Dendritic cell treated with granulocyte-macrophage colony-stimulating factor and Interleukin-4, amounts not matched to agents 40 ng/mL and 50 ng/mL, for 4 days (primary cell): ENCODE data around the gene CPE.
A peak's percentile ranks its signal among the peaks of the same experiment; 100 is the strongest.

Experiments
- H3K27ac Mint-ChIP-seq: one replicate; pipeline ENCODE4 v1.8.0; 2022; ENCODE audit warnings: mild to moderate bottlenecking, mixed read lengths
- H3K27me3 Mint-ChIP-seq: one replicate; pipeline ENCODE4 v1.8.0; 2022; ENCODE audit warnings: mild to moderate bottlenecking, mixed read lengths
- H3K36me3 Mint-ChIP-seq: one replicate; pipeline ENCODE4 v1.8.0; 2022; ENCODE audit warnings: low read depth, mixed read lengths
- H3K4me1 Mint-ChIP-seq: one replicate; pipeline ENCODE4 v1.8.0; 2022; ENCODE audit warnings: low read depth, mixed read lengths
- H3K4me3 Mint-ChIP-seq: one replicate; pipeline ENCODE4 v1.8.0; 2022; ENCODE audit warnings: mild to moderate bottlenecking, moderate library complexity, mixed read lengths
- H3K9me3 Mint-ChIP-seq: one replicate; pipeline ENCODE4 v1.8.0; 2022; ENCODE audit warnings: mixed read lengths
- intact Hi-C: fragments of 100-400 bp; cut with micrococcal nuclease; formaldehyde crosslinking; loops from one replicate; pipeline ENCODE4 v1.15.0; 2022

CPE gene

GRCh38 chr4:165379678-165380064, 863 bp downstream of the CPE start:
- no peak overlapping the region for H3K27ac Mint-ChIP-seq
- H3K4me3 Mint-ChIP-seq: peak overlapping the region; percentile 4
- intact Hi-C loops: no loop called here
- H3K9me3 Mint-ChIP-seq: peaks cover 3% of the 10 kb centered on the region
- peaks cover 6% of the 10 kb centered on the region for H3K4me1 Mint-ChIP-seq
- H3K27me3 Mint-ChIP-seq: peaks cover 39% of the 10 kb centered on the region
- no peaks in the 10 kb centered on the region for H3K36me3 Mint-ChIP-seq

GRCh38 chr4:165380805-165381204, 2.0 kb downstream of the CPE start:
- H3K27ac Mint-ChIP-seq: no peak overlapping the region
- H3K4me1 Mint-ChIP-seq: peaks cover 6% of the 10 kb centered on the region
- peaks cover 36% of the 10 kb centered on the region for H3K27me3 Mint-ChIP-seq
- no peak overlapping the region for H3K4me3 Mint-ChIP-seq
- intact Hi-C loops: no loop called here
- H3K9me3 Mint-ChIP-seq: no peaks in the 10 kb centered on the region
- no peaks in the 10 kb centered on the region for H3K36me3 Mint-ChIP-seq

- no peak overlapping the region for H3K27ac Mint-ChIP-seq
- no peak overlapping the region for H3K4me3 Mint-ChIP-seq
- H3K27me3 Mint-ChIP-seq: peaks cover 33% of the 10 kb centered on the region
- H3K4me1 Mint-ChIP-seq: peaks cover 6% of the 10 kb centered on the region
- intact Hi-C loops: no loop called here
- no peaks in the 10 kb centered on the region for H3K36me3 Mint-ChIP-seq
- H3K9me3 Mint-ChIP-seq: no peaks in the 10 kb centered on the region
These were observed 3.1 kb downstream of the CPE start for GRCh38 chr4:165381821-165382373.

GRCh38 chr4:165382640-165383039, 3.8 kb downstream of the CPE start:
- no peak overlapping the region for H3K4me3 Mint-ChIP-seq
- no peak overlapping the region for H3K27ac Mint-ChIP-seq
- no peaks in the 10 kb centered on the region for H3K36me3 Mint-ChIP-seq
- intact Hi-C loops: no loop called here
- H3K4me1 Mint-ChIP-seq: peaks cover 6% of the 10 kb centered on the region
- H3K27me3 Mint-ChIP-seq: peaks cover 32% of the 10 kb centered on the region
- no peaks in the 10 kb centered on the region for H3K9me3 Mint-ChIP-seq

GRCh38 chr4:165383591-165384073, 4.8 kb downstream of the CPE start:
- intact Hi-C loops: no loop called here
- Mint-ChIP-seq H3K27me3 (peaks cover 23% of the 10 kb centered on the region), H3K4me3 (no peak overlapping the region), H3K9me3 (no peaks in the 10 kb centered on the region), H3K4me1 (peaks cover 4% of the 10 kb centered on the region), H3K27ac (no peak overlapping the region), H3K36me3 (no peaks in the 10 kb centered on the region)

- intact Hi-C loops: no loop called here
- H3K4me1 Mint-ChIP-seq: no peaks in the 10 kb centered on the region
- no peaks in the 10 kb centered on the region for H3K36me3 Mint-ChIP-seq
- H3K27ac Mint-ChIP-seq: no peak overlapping the region
- peaks cover 19% of the 10 kb centered on the region for H3K27me3 Mint-ChIP-seq
- no peak overlapping the region for H3K4me3 Mint-ChIP-seq
- H3K9me3 Mint-ChIP-seq: no peaks in the 10 kb centered on the region
These were observed 5.4 kb downstream of the CPE start for GRCh38 chr4:165384186-165384585.

- H3K27me3 Mint-ChIP-seq: peaks cover 15% of the 10 kb centered on the region
- intact Hi-C loops: no loop called here
- no peaks in the 10 kb centered on the region for H3K4me1 Mint-ChIP-seq
- H3K9me3 Mint-ChIP-seq: no peaks in the 10 kb centered on the region
- no peak overlapping the region for H3K4me3 Mint-ChIP-seq
- no peak overlapping the region for H3K27ac Mint-ChIP-seq
- no peaks in the 10 kb centered on the region for H3K36me3 Mint-ChIP-seq
These were observed 5.8 kb downstream of the CPE start for GRCh38 chr4:165384598-165384997.

- H3K4me1 Mint-ChIP-seq: no peaks in the 10 kb centered on the region
- no peak overlapping the region for H3K27ac Mint-ChIP-seq
- no peaks in the 10 kb centered on the region for H3K9me3 Mint-ChIP-seq
- intact Hi-C loops: no loop called here
- no peak overlapping the region for H3K4me3 Mint-ChIP-seq
- H3K36me3 Mint-ChIP-seq: no peaks in the 10 kb centered on the region
- H3K27me3 Mint-ChIP-seq: peaks cover 10% of the 10 kb centered on the region
These were observed 6.3 kb downstream of the CPE start for GRCh38 chr4:165385126-165385525.

- Mint-ChIP-seq H3K9me3 (no peaks in the 10 kb centered on the region), H3K36me3 (no peaks in the 10 kb centered on the region), H3K27ac (no peak overlapping the region), H3K4me3 (no peak overlapping the region), H3K4me1 (no peaks in the 10 kb centered on the region), H3K27me3 (peaks cover 10% of the 10 kb centered on the region)
- intact Hi-C loops: no loop called here
These were observed 7.5 kb downstream of the CPE start for GRCh38 chr4:165386328-165386727.

GRCh38 chr4:165388756-165389155, 9.9 kb downstream of the CPE start:
- peaks cover 6% of the 10 kb centered on the region for H3K27me3 Mint-ChIP-seq
- no peak overlapping the region for H3K27ac Mint-ChIP-seq
- no peaks in the 10 kb centered on the region for H3K36me3 Mint-ChIP-seq
- intact Hi-C loops: no loop called here
- H3K4me3 Mint-ChIP-seq: no peak overlapping the region
- no peaks in the 10 kb centered on the region for H3K4me1 Mint-ChIP-seq
- H3K9me3 Mint-ChIP-seq: no peaks in the 10 kb centered on the region

GRCh38 chr4:165393051-165393450, 14.2 kb downstream of the CPE start:
- H3K4me3 Mint-ChIP-seq: no peak overlapping the region
- H3K9me3 Mint-ChIP-seq: no peaks in the 10 kb centered on the region
- H3K36me3 Mint-ChIP-seq: no peaks in the 10 kb centered on the region
- H3K27me3 Mint-ChIP-seq: peaks cover 3% of the 10 kb centered on the region
- no peaks in the 10 kb centered on the region for H3K4me1 Mint-ChIP-seq
- H3K27ac Mint-ChIP-seq: no peak overlapping the region
- intact Hi-C loops: no loop called here

- Mint-ChIP-seq H3K36me3 (no peaks in the 10 kb centered on the region), H3K9me3 (no peaks in the 10 kb centered on the region), H3K4me1 (no peaks in the 10 kb centered on the region), H3K27ac (no peak overlapping the region), H3K27me3 (peaks cover 3% of the 10 kb centered on the region), H3K4me3 (no peak overlapping the region)
- intact Hi-C loops: no loop called here
These were observed 14.9 kb downstream of the CPE start for GRCh38 chr4:165393704-165394103.

GRCh38 chr4:165394275-165394674, 15.5 kb downstream of the CPE start:
- no peaks in the 10 kb centered on the region for H3K36me3 Mint-ChIP-seq
- H3K27ac Mint-ChIP-seq: no peak overlapping the region
- H3K4me3 Mint-ChIP-seq: no peak overlapping the region
- H3K4me1 Mint-ChIP-seq: no peaks in the 10 kb centered on the region
- H3K27me3 Mint-ChIP-seq: peaks cover 3% of the 10 kb centered on the region
- intact Hi-C loops: no loop called here
- no peaks in the 10 kb centered on the region for H3K9me3 Mint-ChIP-seq

GRCh38 chr4:165398570-165398969, 19.8 kb downstream of the CPE start:
- Mint-ChIP-seq H3K9me3 (no peaks in the 10 kb centered on the region), H3K27ac (no peak overlapping the region), H3K4me1 (no peaks in the 10 kb centered on the region), H3K27me3 (peaks cover 4% of the 10 kb centered on the region), H3K36me3 (no peaks in the 10 kb centered on the region), H3K4me3 (no peak overlapping the region)
- intact Hi-C loops: no loop called here

GRCh38 chr4:165402375-165402774, 23.6 kb downstream of the CPE start:
- Mint-ChIP-seq H3K27ac (no peak overlapping the region), H3K36me3 (no peaks in the 10 kb centered on the region), H3K27me3 (peaks cover 1% of the 10 kb centered on the region), H3K4me1 (no peaks in the 10 kb centered on the region), H3K4me3 (no peak overlapping the region), H3K9me3 (no peaks in the 10 kb centered on the region)
- intact Hi-C loops: no loop called here
